Mesendoderm (in vitro differentiated cells): ENCODE results near the gene COMP. TPM values are rescaled to one million over a fixed set of nuclear protein-coding genes. Genes with fewer than 3 reads are reported as not detected.

Experiments used
- DNase-seq: peaks from one replicate; pipeline ENCODE4 v3.0.0; 2013
- H2AK5ac ChIP-seq: 2 replicates; pipeline ENCODE4 v1.6.1; 2013; ENCODE audit warnings: low read length, inconsistent platforms
- H2BK120ac ChIP-seq: 2 replicates; pipeline ENCODE4 v1.6.1; 2013; ENCODE audit warnings: low read depth, mild to moderate bottlenecking, low read length, moderate library complexity, mixed read lengths
- H2BK15ac ChIP-seq: replicated peaks from 2 replicates; pipeline ENCODE4 v1.6.1; 2013; ENCODE audit warnings: low read depth, mild to moderate bottlenecking, moderate library complexity
- H2BK5ac ChIP-seq: 2 replicates; pipeline ENCODE4 v1.6.1; 2013; ENCODE audit warnings: low read length, inconsistent platforms
- H3K18ac ChIP-seq: 2 replicates; pipeline ENCODE4 v1.6.1; 2013; ENCODE audit warnings: mild to moderate bottlenecking, low read length, mixed read lengths
- H3K23ac ChIP-seq: one replicate; pipeline ENCODE4 v1.6.1; 2013; ENCODE audit warnings: low read length
- H3K27ac ChIP-seq: 2 replicates; pipeline ENCODE4 v1.5.1; 2013; ENCODE audit warnings: low read depth, mild to moderate bottlenecking, inconsistent platforms, low read length, moderate library complexity
- H3K27me3 ChIP-seq: 2 replicates; pipeline ENCODE4 v1.6.1; 2013; ENCODE audit warnings: low read length, control low read depth, mild to moderate bottlenecking, inconsistent platforms; ENCODE audit not compliant: insufficient read depth, poor library complexity
- H3K36me3 ChIP-seq: 2 replicates; pipeline ENCODE4 v1.6.1; 2013; ENCODE audit warnings: low read length, inconsistent platforms; ENCODE audit not compliant: control insufficient read depth, insufficient read depth
- H3K4ac ChIP-seq: one replicate; pipeline ENCODE4 v1.6.1; 2013; ENCODE audit warnings: low read depth, mild to moderate bottlenecking, low read length, moderate library complexity
- H3K4me1 ChIP-seq: 2 replicates; pipeline ENCODE4 v1.6.1; 2013; ENCODE audit warnings: low read depth, low read length, inconsistent platforms; ENCODE audit not compliant: control insufficient read depth
- H3K4me2 ChIP-seq: 2 replicates; pipeline ENCODE4 v1.6.1; 2013; ENCODE audit warnings: low read length
- H3K4me3 ChIP-seq: 2 replicates; pipeline ENCODE4 v1.5.1; 2013; ENCODE audit warnings: mild to moderate bottlenecking, low read length
- H3K56ac ChIP-seq: one replicate; pipeline ENCODE4 v1.6.1; 2013; ENCODE audit warnings: low read length
- H3K79me1 ChIP-seq: 2 replicates; pipeline ENCODE4 v1.6.1; 2013; ENCODE audit warnings: low read length, inconsistent platforms
- H3K79me2 ChIP-seq: 2 replicates; pipeline ENCODE4 v1.6.1; 2013; ENCODE audit warnings: mild to moderate bottlenecking, low read length; ENCODE audit not compliant: control insufficient read depth, insufficient read depth
- H3K9ac ChIP-seq: 2 replicates; pipeline ENCODE4 v1.6.1; 2013; ENCODE audit warnings: low read length, inconsistent platforms
- H4K5ac ChIP-seq: one replicate; pipeline ENCODE4 v1.6.1; 2013; ENCODE audit warnings: low read length
- H4K8ac ChIP-seq: one replicate; pipeline ENCODE4 v1.6.1; 2013; ENCODE audit warnings: low read depth, mild to moderate bottlenecking, control low read depth, low read length, moderate library complexity
- WGBS: extraction: QIAGEN DNeasy Blood & Tissue Kit; methylation state at CpG from one replicate; pipeline ENCODE4 v1.1.7; 2013; ENCODE audit warnings: low lambda C conversion rate, missing lambda C conversion rate; ENCODE audit not compliant: insufficient coverage; ENCODE audit errors: extremely low coverage; 5-methylcytosine and 5-hydroxymethylcytosine counted together
- polyA plus RNA-seq, 2 experiments: library from polyadenylated mRNA; stranded (reverse); fragments of 200-250 nt; gene quantifications; one replicate each; pipeline ENCODE4 v1.2.3, GENCODE V29; 2013

Gene COMP
- polyA plus RNA-seq (2013, experiment 1 of 2) = 0.01 TPM
- polyA plus RNA-seq (2013, experiment 2 of 2) = 0.03 TPM

DNA sequence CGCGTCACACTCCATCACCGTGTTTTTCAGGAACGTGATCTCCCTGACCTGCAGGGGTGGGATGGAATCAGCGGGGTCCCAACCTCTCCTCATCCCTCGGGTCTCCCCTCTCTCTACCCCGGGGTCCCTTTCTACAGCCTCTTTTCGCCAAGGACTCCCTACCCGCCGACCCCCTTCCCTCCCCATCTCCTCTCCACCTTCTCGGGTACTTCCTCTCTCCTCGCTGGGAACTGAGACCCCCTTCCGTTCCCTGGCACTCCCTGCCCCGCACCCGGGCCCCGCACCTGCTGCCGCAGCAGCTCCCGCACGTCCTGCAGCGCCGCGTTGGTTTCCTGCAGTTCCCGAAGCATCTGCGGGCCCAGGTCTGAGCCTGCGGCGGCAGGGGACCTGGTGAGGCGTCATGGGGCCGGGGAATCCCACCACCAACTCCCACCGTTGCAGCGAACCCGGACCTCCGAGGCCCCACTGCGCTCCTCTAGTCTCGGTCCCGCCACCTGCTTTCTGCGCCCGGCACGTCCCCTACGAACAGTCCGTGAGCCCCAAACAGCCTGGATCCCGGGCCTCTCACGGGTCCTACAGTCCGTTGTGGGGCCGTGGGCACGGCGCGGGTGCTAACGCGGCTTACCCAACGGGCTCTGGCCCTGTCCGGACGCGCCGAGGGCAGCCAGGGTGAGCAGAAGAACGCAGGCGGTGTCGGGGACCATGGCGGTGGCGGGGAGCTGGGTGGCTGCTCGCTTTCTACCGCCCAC, at the start of gene COMP:
Gene COMP (minus strand): TSS at position 740 of the 749 bp plus-strand sequence. CDS start 36 bp downstream, at position 704.
- H3K27ac ChIP-seq = no peak within 1 kb of the TSS
- H3K56ac ChIP-seq = no peak within 1 kb of the TSS
- no peak within 1 kb of the TSS for H2BK5ac ChIP-seq
- no peaks in the 10 kb centered on the region for H3K36me3 ChIP-seq
- no peak within 1 kb of the TSS for H2AK5ac ChIP-seq
- no peak within 1 kb of the TSS for H3K23ac ChIP-seq
- DNase-seq = no peak
- no peak within 1 kb of the TSS for H3K9ac ChIP-seq
- peaks cover 58% of the 10 kb centered on the region for H3K27me3 ChIP-seq
- no peaks in the 10 kb centered on the region for H3K79me1 ChIP-seq
- H3K4me2 ChIP-seq = no peak within 1 kb of the TSS
- no peak within 1 kb of the TSS for H2BK15ac ChIP-seq
- H4K5ac ChIP-seq = no peak within 1 kb of the TSS
- no peak within 1 kb of the TSS for H4K8ac ChIP-seq
- H3K4me1 ChIP-seq = no peaks in the 10 kb centered on the region
- H3K18ac ChIP-seq = no peak within 1 kb of the TSS
- no peak within 1 kb of the TSS for H3K4me3 ChIP-seq
- H2BK120ac ChIP-seq = no peak within 1 kb of the TSS
- no peak within 1 kb of the TSS for H3K4ac ChIP-seq
- WGBS = no CpG with 5 or more reads among the region's 61 CpGs
- no peaks in the 10 kb centered on the region for H3K79me2 ChIP-seq

- Histone ChIP-seq H3K23ac (no peak overlapping the region), H3K27ac (no peak overlapping the region), H2BK120ac (no peak overlapping the region), H4K5ac (no peak overlapping the region), H3K4me2 (no peak overlapping the region), H4K8ac (no peak overlapping the region), H3K56ac (no peak overlapping the region), H3K4me3 (no peak overlapping the region), H2AK5ac (no peak overlapping the region), H3K9ac (no peak overlapping the region), H3K27me3 (no peaks in the 10 kb centered on the region), H3K79me1 (peaks cover 47% of the 10 kb centered on the region), H3K4ac (no peak overlapping the region), H2BK5ac (no peak overlapping the region), H3K79me2 (peaks cover 84% of the 10 kb centered on the region), H2BK15ac (no peak overlapping the region), H3K4me1 (no peaks in the 10 kb centered on the region), H3K36me3 (no peaks in the 10 kb centered on the region), H3K18ac (no peak overlapping the region)
- no CpG with 5 or more reads among the region's 26 CpGs for WGBS
- DNase-seq = no peak
Observed at GRCh38 chr19:18840288-18841267, 49.5 kb upstream of the COMP start.

DNA sequence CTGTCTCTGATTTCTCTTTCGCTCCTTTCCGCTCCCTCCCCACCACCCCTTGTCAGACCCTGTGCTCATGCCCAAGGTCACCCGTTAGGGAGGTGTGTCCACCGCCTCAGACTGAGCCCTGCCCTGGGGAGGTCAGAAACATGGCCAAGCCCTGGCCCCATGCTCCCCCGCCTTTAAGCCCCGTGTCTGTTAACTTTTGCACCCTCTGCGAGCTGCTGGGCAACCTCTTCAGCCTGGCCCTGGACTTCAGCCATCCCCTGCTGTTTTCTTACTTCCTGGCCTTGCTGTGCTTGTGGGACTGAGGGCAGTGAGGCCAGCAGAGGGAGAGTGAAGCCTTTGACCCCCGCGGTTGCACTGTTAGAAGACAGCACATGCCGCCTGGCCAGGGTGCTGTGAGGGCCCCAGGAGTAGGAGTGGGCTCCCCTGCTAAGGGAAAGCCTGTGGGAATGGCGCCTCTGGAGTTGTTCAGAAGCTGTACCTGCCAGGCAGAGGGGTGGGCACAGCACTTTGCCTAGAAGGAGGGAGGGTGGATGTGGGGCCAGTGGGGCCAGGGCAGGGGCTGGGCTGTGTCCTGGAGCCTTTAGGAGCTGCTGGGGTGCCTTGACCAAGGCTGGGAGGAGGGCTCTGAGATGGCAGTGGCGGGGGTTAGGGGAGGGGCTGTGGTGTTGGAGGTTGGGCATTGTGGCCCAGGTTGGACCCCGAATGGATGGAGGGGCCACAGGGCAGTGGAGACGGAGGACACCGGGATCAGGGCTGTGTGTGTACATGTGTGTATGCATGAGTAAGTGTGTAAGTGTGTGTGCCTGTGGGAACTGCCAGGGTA, 48.6 kb upstream of the COMP start:
- Histone ChIP-seq H3K4ac (no peak overlapping the region), H3K4me3 (no peak overlapping the region), H3K36me3 (no peaks in the 10 kb centered on the region), H2BK15ac (no peak overlapping the region), H4K5ac (no peak overlapping the region), H3K9ac (no peak overlapping the region), H3K4me1 (no peaks in the 10 kb centered on the region), H3K27me3 (no peaks in the 10 kb centered on the region), H2AK5ac (no peak overlapping the region), H3K27ac (no peak overlapping the region), H2BK5ac (no peak overlapping the region), H4K8ac (no peak overlapping the region), H3K56ac (peak overlapping the region; percentile 42), H2BK120ac (no peak overlapping the region), H3K23ac (no peak overlapping the region), H3K18ac (no peak overlapping the region), H3K4me2 (no peak overlapping the region), H3K79me1 (peaks cover 45% of the 10 kb centered on the region), H3K79me2 (peaks cover 87% of the 10 kb centered on the region)
- no peak for DNase-seq
- no CpG with 5 or more reads among the region's 15 CpGs for WGBS

DNA sequence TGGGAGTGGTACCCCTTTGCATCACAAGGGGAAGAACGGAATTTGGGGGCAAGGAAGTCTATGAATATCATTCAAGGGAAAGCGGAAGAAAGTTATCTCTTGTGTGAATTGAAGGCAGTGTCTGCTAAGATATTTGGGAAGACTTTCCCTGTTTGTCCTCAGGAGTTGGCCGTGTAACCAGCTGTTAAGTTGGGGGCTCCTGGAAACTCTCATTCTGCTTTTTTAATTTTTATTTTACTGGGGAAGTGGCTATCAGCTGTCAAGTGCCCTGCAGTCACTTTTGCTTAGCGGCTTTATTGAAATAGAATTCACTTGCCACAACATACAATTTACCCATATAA, 43.5 kb upstream of the COMP start:
- H2AK5ac ChIP-seq = no peak overlapping the region
- H3K23ac ChIP-seq = no peak overlapping the region
- no peak for DNase-seq
- H3K4me1 ChIP-seq = peaks cover 4% of the 10 kb centered on the region
- no peak overlapping the region for H3K4ac ChIP-seq
- H4K5ac ChIP-seq = no peak overlapping the region
- no peak overlapping the region for H4K8ac ChIP-seq
- H3K9ac ChIP-seq = no peak overlapping the region
- H3K18ac ChIP-seq = no peak overlapping the region
- no peak overlapping the region for H3K56ac ChIP-seq
- H3K27ac ChIP-seq = no peak overlapping the region
- no peak overlapping the region for H2BK5ac ChIP-seq
- H3K36me3 ChIP-seq = no peaks in the 10 kb centered on the region
- no peak overlapping the region for H3K4me2 ChIP-seq
- peaks cover 29% of the 10 kb centered on the region for H3K79me1 ChIP-seq
- H3K79me2 ChIP-seq = peaks cover 68% of the 10 kb centered on the region
- no peaks in the 10 kb centered on the region for H3K27me3 ChIP-seq
- no peak overlapping the region for H3K4me3 ChIP-seq
- no peak overlapping the region for H2BK15ac ChIP-seq
- WGBS = no CpG with 5 or more reads among the region's 4 CpGs
- no peak overlapping the region for H2BK120ac ChIP-seq

GRCh38 chr19:18833849-18834643, 42.9 kb upstream of the COMP start:
- no peak overlapping the region for H3K4ac ChIP-seq
- no peak overlapping the region for H3K23ac ChIP-seq
- peak overlapping the region; percentile 58 for H3K56ac ChIP-seq
- H3K4me3 ChIP-seq = peak overlapping the region; percentile 18
- no peak for DNase-seq
- H3K18ac ChIP-seq = no peak overlapping the region
- H3K27me3 ChIP-seq = no peaks in the 10 kb centered on the region
- no peaks in the 10 kb centered on the region for H3K36me3 ChIP-seq
- H4K5ac ChIP-seq = no peak overlapping the region
- no peak overlapping the region for H2BK5ac ChIP-seq
- no peak overlapping the region for H4K8ac ChIP-seq
- H2AK5ac ChIP-seq = no peak overlapping the region
- no peak overlapping the region for H2BK15ac ChIP-seq
- peak overlapping the region; percentile 62 for H3K9ac ChIP-seq
- WGBS = no CpG with 5 or more reads among the region's 18 CpGs
- no peak overlapping the region for H3K27ac ChIP-seq
- H3K4me1 ChIP-seq = peaks cover 4% of the 10 kb centered on the region
- peak overlapping the region; percentile 69 for H3K4me2 ChIP-seq
- no peak overlapping the region for H2BK120ac ChIP-seq
- H3K79me1 ChIP-seq = peaks cover 25% of the 10 kb centered on the region
- H3K79me2 ChIP-seq = peaks cover 63% of the 10 kb centered on the region
